ENCODE measurements around the gene EXOC4.

EXOC4 gene

GRCh38 chr7:133461421-133461820 lies 208.5 kb downstream of the EXOC4 start:
- TF ChIP-seq ZSCAN16 (tag by site-specific recombination; IDR thresholded peaks at IDR 0.05) (no peak), YY2 (tag by site-specific recombination; IDR thresholded peaks at IDR 0.05) (no peak), AEBP2 (tag by site-specific recombination; IDR thresholded peaks at IDR 0.05; ENCODE audit: borderline replicate concordance) (no peak), ZNF341 (tag by site-specific recombination; IDR thresholded peaks at IDR 0.05; ENCODE audit: low read depth) (no peak), ZNF157 (tag by site-specific recombination; IDR thresholded peaks at IDR 0.05) (no peak), SALL2 (tag by site-specific recombination; IDR thresholded peaks at IDR 0.05; ENCODE audit: borderline replicate concordance) (no peak), ZNF211 (tag by site-specific recombination; IDR thresholded peaks at IDR 0.05; ENCODE audit: low read depth) (no peak), SCRT2 (tag by site-specific recombination; IDR thresholded peaks at IDR 0.05) (no peak), INSM2 (tag by site-specific recombination; IDR thresholded peaks at IDR 0.05) (no peak), ZSCAN4 (tag by site-specific recombination; IDR thresholded peaks at IDR 0.05) (no peak), PRDM1 (tag by site-specific recombination; IDR thresholded peaks at IDR 0.05) (no peak), SP3 (tag by site-specific recombination; IDR thresholded peaks at IDR 0.05) (no peak), GLIS1 (tag by site-specific recombination; IDR thresholded peaks at IDR 0.05) (no peak), ZNF560 (tag by site-specific recombination; IDR thresholded peaks at IDR 0.05; ENCODE audit: borderline replicate concordance) (no peak), ZBTB10 (tag by site-specific recombination; IDR thresholded peaks at IDR 0.05) (no peak), ZNF521 (tag by site-specific recombination; IDR thresholded peaks at IDR 0.05) (no peak), ZNF830 (tag by site-specific recombination; IDR thresholded peaks at IDR 0.05; ENCODE audit: low read depth) (no peak), ZNF354C (tag by site-specific recombination; IDR thresholded peaks at IDR 0.05; ENCODE audit: borderline replicate concordance, low read depth) (no peak), ZNF18 (tag by site-specific recombination; IDR thresholded peaks at IDR 0.05) (no peak)

More at GRCh38 chr7:133461421-133461820, 208.5 kb downstream of the EXOC4 start:
- H3K27ac ChIP-seq (ENCODE audit: extremely low read depth, low read depth, low read length), result no peak overlapping the region
- H3K4me1 ChIP-seq (ENCODE audit: control insufficient read depth, insufficient read depth, low read length), result no peaks in the 10 kb centered on the region
- H3K9me3 ChIP-seq (ENCODE audit: control insufficient read depth, insufficient read depth, low read depth, low read length), result no peaks in the 10 kb centered on the region; the same call in 1 of the 2 replicates
- ChIA-PET CTCF (no interaction called here), POLR2A (no interaction called here)
- no peaks in the 10 kb centered on the region for H3K36me3 ChIP-seq (ENCODE audit: control insufficient read depth in 2 of 2, insufficient read depth in 1 of 2, low read length in 2 of 2)
- H3K4me3 ChIP-seq (ENCODE audit: low read depth, low read length), result no peak overlapping the region
